COR-L47 (cell line): ENCODE data around the gene PRICKLE2.

ENCODE experiments used
- DNase-seq: peaks from one replicate; lab custom pipeline; 2025; lab: John Stamatoyannopoulos, UW

Gene PRICKLE2, protein sequence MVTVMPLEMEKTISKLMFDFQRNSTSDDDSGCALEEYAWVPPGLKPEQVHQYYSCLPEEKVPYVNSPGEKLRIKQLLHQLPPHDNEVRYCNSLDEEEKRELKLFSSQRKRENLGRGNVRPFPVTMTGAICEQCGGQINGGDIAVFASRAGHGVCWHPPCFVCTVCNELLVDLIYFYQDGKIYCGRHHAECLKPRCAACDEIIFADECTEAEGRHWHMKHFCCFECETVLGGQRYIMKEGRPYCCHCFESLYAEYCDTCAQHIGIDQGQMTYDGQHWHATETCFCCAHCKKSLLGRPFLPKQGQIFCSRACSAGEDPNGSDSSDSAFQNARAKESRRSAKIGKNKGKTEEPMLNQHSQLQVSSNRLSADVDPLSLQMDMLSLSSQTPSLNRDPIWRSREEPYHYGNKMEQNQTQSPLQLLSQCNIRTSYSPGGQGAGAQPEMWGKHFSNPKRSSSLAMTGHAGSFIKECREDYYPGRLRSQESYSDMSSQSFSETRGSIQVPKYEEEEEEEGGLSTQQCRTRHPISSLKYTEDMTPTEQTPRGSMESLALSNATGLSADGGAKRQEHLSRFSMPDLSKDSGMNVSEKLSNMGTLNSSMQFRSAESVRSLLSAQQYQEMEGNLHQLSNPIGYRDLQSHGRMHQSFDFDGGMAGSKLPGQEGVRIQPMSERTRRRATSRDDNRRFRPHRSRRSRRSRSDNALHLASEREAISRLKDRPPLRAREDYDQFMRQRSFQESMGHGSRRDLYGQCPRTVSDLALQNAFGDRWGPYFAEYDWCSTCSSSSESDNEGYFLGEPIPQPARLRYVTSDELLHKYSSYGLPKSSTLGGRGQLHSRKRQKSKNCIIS

DNA sequence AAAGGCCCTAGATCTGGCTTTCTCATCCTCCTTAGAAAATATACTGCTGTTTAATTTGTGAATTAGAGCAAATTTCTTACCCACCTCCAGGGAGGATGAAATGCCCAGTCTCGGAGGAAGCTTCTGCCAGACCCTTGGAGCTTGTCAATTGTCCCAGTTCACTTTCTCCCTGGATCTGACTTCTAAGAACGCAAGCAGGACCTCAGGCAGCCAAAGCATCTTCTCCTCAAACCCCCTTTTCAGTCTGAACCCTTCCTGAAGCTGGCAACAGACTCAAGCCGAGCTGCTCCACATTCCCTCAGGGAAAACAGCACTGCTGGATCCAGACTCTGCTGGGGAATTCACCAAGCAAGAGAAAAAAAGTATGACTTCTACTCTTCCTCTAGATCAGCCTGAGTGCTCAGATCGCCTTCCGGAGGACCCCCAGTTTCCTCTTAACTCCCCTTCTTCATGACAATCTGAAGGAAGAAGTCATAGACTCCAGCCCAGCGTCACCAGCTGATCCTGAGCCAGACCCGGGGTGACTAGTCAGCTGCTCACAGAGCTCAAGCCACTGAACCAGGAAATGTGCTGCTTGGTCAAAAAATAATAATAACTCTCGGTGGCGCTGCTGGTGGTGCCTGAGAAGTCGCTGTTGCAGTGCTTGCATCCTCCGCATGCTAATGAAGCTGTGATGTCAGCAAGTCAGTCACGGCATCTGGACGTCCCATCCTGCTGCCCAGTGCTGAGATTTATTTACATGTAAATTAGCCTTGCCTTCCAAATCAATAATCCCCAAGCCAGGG is at the start of gene PRICKLE2:
PRICKLE2 (minus strand) TSS at position 641 of the 785 bp plus-strand sequence. CDS start 26,539 bp downstream, outside the sequence.
- DNase-seq = no peak

DNA sequence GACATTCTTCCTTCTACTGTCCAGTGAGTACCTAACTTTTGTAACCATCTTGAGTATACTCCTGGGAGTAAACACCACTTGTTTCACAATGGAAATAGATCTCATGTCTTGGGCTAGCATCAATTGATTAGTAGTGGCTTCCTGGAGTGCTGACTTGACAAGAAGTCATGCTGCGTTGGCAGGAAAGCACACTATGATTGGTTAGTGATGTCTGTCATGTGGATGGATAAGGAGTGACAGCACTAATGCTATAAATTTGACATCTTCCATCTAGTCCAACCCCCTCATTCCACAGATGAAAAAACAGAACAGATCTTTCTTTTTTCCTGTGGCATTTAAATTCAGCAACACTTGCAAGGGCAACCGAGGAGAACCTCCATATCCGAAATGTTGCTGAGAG is 47.6 kb upstream of the PRICKLE2 start:
- no peak for DNase-seq

DNA sequence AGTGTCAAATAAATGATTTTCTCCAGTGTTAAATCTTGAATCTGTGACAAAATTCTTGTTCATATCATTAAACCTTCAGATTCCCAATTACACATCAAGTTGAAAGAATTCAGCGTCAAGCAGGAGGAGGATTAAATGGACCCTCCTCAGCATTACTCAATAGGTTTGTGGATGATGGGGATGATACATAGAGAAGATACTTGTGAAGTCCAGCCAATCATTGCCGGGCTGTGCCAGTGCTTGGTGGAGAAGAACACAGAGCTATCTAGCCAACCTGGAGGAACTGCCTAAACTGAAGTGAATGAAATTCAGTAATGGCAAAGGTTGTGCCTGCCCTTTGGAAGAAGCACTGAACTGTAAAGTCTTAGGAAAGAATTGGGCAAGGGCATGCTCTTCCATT is 47.0 kb upstream of the PRICKLE2 start:
- DNase-seq = no peak

DNA sequence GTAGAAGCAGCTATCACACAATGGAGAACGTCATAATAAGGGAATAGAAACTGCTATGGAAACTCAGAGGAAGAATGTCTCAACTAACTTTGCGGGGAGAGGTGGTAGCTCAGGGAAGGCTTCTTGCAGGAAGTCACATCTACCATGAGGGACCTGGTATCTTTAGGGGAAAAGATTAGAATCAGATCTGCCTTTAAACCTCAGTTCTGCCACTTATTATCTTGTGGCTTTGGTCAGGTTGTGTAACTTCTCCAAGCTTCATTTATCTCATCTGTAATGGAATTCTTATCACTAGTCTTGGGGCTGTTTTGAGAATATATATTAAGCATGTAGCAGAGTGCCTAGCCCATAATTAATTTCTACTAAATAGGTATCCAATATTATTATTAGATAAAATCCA is 46.4 kb upstream of the PRICKLE2 start:
- DNase-seq = no peak

DNA sequence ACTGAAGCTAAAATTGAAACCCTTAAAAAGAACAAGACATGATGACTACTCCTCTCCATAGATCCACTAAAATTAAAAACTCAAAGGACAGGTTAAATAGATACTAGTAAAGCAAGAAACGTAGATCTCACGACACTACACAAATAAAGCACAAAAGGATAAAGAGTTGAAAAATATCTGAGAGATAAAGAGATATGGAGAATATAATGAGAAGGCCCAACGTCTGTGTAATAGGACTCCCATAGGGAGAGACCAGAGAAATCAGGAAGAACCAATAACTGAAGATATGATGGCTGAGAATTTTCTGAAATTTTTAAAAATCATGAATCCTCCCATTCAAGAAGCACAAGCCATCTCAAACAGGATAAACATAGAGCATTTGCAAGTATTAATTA is 45.6 kb upstream of the PRICKLE2 start:
- DNase-seq = no peak

DNA sequence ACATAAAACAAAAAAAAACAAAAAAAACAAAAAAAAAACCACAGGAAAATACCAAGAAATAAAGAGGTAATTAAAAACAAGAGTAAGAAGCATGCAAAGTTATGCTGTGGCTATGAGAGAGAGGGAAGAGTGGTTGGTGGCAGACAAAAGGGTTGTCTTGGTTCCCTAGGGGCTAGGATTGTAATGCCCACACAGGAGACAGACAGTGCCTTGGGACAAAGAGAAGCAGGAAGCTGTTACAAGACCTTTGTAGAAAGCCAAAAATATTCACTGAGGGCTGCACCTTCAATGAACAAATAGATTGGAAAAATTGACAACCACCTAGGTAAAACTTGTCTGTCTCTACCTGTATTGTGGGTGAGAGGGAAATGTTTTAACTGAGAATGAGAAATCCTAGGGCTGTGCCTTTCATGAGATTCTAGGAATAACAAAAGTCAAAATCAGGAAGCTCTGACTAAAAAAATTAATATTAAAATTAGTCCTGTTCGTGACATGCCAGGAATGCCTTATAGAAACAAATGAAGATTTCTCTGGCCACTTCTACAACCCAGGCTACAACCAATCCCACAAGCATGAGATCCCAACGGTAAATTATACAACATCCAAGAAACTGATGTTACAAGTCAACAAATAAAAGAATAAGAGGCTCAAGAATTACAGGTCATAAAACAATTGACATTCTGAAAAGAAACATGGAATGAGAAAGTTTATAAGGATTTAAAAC is 45.0 kb upstream of the PRICKLE2 start:
- DNase-seq = no peak

DNA sequence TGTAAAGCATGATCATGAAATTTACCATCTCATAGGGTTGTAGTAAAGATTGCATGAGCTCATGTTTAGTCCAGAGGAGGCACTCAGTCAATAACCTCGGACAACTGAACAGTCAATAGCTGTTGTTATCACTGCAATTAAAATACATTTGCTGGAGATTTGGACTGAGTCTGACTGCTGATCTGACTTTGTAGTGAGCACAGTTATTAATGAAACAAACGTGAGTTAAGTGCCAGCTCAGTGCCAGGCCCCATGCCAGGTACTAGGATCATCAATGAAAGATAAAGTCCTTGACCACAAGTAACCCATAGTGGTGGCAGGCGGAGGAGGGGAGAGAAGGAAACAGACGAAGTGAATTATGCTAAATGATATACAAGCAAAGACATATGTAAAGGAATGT is 43.7 kb upstream of the PRICKLE2 start:
- no peak for DNase-seq

DNA sequence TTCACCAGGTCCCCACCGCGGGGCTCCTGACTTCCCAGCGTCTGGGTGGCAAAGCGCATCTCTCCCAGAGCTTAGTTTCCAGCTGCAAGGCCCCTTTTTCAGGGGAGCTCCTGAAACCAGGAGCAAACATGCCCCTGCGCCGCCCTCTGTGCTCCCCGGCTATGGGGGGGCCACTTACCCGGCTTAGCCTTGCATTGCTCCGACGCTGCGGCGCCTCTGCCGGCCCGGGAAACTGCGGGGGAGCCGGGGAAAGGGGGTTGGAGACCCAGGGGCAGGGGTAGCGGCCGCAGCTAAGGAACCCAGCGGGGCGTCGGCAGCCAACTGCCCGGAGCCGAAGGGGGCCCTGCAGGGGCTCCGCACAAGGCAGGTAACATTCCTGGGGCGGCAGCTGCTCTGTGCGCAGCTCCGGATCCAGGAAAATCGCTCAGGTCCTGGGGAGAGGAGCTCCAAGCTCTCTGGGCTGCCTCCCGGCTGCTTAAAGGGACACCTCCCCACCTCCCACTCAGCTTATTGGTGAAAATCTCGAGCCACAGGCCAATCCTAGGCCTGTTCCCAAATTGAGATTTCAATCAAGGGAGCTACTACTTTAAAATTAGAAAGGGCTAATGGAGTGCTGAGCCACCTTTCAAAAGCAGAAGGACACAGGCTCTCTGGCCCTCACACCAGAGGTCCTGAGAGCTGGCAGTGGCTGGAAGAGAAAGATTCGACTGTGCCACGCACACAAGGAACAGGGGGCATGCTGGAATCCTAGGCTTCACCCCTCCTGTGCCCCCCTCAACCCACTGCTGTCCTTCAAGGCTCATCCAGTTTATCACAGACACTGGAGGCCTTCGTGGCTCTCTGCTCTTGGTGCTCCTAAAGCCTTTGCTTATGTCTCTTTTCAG is 42.7 kb upstream of the PRICKLE2 start:
- no peak for DNase-seq

DNA sequence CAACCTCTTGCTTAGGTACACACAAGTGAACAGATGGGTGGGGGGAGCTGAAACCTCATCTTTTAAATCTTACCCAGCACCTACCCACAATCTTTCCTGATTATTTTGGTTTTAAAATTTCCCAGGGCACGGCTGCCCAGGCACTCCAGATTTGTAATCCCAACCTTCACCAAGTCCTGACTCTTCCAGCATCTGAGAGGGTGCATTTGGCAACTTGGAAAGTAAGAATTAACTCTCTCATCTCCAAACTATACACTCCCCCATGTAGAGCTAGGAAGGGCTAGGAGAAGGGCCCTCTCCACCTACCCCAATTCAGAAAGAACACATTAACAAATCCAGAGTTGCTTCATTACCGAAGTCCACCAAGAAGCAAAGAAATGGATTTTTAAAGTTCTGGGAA is 41.7 kb upstream of the PRICKLE2 start:
- DNase-seq = no peak

DNA sequence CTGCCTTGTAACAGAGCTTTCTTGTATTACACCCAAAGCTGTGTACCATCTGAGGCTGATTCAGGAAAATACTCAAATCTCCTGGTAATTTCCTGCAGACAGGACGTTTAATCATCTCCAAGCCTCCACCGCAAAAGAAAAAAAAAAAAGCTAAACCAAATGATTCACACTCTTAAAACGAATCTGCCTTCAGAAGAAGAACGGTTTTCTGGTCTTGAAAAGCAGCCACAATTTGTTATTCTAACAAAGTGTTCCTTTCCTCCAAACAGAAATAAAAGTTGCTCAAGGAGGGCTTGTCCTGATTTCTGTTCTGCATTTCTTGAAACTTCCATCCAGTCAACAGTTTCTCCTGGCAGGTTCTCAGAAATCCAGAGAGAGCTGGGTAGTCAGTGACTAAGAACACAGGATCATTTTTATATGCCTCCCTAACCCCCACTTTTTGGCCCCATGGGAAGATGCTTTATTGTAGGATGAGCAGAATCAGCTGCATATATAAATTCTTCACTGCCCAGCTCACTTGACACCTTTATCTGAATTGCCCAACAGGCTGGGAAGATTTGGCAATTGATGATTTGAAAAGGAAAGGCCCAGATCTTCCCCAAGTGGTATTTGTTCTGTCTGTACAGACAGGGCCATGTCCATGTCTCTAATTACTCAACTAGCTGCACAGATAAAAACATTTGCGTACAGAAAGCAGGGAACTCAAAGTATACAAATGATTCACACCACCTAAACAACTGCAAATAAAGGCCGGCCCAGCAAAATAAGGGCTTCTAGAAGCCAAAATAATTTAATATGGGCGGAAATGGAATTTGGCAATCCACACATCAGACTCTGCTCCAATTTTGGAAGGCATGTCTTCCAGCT is 41.0 kb upstream of the PRICKLE2 start:
- DNase-seq = no peak

DNA sequence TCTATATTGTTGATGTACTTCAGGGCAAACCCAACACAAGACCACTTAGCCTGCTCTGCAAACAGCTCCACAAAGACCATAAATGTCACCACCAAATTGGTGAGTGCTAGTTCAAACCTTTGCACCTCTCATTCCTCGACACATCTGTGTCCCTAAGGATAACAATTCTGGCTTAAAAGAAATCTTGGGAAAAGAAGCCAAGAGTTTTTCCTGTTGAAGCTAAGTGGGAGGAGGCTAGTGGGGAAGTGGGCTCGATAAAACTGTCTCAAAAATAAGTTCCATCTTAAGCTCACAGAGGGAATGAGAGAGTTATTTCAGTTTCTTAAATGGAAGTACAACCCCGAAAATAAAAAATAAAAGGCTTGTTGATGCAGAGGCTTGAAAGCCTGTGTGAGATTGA is 40.4 kb upstream of the PRICKLE2 start:
- no peak for DNase-seq

DNA sequence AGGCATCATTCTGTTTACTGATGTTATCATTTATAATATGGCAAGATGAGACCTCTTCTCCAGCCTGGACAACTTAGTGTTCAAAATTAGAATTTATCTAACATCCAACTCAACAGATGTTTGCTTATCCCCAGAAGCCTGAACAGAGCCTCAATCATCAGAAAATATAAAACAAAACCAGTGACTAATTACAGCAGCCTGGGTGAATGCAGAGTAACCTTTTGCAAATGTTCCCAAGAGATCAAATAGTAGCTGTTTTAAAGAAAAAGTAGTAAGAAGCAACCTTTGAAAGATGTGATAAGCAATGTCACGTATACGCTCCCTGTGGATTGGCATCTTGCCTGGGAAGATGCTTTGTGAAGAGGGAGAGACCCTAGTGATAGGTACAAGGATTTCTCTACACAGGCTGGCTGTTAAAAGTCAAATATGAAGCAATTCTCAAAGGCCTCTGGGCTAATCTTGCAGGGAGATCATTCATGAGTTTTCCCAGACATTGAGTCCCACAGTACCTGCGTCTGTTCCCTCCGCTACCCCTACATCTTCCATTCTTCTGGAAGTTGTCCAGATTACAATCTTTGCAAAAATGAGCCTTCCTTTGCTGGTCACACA is 39.3 kb upstream of the PRICKLE2 start:
- DNase-seq = no peak

DNA sequence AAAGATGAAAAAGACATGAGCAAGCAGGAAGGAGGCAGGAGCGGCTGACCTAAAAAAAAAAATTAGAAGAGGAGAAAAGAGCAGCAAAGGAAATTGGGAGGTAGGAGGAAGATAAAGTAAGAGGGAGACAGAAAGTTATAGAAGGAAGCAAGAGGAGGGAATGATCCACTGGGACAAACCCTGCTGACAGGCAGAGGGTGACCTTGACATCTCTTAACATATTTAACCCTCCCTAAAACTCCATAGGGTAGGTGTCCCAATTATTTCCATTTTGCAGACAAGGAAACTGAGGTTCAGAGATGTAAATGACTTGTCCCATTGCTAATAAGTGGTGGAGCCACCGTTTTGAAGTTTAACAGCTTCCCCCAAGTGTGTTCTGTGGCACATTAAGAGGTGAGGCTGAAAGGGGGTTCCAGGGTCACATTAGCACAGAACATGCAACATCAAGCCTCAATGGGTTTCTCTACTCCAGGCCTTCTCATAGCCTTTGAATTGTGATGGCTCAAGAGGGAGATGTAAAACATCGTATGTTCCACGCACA is 37.4 kb upstream of the PRICKLE2 start:
- DNase-seq = no peak

DNA sequence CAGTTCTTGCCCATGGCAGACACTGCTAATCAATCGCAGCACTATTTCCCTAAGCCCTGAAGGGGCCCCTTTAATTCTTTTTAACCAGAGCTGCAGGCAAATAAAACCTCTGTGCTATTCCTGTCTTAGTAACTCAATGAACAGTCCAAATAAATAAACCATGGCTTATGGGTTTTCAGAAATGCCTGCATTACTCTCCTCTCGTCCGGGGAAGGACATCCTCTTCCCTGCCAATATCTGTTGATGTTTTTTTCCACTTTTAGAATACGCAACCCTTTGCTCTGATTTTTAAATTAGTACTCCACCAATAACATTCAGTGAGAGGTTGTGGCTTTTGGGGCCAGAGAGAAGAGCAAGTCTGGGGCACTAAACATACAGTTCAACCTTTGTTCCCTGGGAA is 35.2 kb upstream of the PRICKLE2 start:
- DNase-seq = no peak

DNA sequence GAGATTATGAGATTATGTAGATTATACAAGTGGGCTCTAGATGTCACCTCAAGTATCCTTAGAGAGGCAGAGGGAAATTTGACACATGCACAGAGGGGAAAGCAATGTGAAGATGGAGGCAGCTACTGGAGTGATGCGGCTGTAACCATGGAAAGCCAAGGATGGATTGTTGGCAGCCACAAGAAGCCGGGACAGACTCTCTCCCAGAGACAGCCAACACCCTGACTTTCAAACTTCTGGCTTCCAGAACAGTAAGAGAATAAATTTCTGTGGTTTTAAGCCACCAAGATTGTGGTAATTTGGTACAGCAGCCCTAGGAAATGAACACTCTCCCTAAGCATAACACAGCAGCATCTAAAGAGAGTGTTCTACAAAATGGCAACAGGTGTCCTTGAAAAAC is 34.4 kb upstream of the PRICKLE2 start:
- no peak for DNase-seq

DNA sequence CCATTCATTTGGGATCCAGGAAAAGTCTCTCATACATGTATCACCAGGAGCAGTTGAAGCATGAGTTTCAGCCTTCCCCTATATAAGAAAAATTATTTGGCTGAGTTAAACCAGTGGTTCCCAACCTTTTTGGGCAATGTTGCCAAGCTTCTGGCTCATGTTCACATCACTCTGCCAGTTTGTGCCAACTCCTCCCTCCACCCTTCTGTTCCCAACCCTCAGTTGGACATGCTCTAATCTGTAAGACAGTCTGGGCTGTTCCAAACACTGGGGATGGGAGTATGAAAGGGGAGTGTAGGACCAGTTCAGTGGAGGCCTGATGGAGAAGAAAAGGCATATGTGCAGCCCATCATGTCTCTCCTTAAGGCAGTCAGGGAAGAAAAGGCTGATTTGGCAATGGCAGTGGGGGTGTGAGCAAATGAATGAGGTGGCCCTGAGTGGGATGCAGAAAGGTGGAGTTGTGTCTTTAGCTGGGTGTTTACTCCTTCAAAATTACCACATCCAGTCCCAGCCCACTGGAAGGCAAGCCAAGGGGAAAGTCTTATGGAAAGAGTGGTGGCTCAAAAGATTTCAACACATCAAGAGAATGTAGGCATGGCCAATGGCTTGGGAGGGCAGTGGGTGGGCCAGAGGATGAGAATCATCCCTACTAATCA is 32.0 kb upstream of the PRICKLE2 start:
- DNase-seq = no peak

DNA sequence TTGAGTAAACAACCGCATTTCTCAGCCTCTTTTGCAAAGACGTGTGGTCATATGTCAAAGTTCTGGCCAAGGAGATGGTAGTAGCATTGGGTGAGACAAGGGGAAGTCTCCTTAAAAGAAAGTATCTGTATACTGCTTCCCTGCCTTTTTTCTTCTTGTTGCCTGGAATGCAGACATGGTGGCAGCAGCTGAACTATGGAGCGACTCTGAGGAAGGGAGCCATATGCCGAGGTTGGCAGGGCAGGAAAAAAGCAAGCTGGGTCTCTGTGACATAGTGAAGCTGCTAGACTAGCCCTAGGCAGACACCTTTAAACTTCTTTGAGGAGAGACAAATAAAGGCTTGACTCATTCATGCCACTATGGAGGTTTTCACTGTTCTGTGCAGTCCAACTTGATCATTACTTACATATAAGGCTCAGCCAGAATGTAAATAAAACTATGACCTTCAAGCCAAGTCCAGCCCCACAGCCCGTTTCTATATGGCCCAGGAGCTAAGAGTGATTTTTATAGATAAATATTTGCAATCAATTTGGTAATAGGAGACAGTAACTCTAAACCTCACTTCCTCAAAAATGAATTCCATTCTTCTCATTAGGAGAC is 30.6 kb upstream of the PRICKLE2 start:
- DNase-seq = no peak

DNA sequence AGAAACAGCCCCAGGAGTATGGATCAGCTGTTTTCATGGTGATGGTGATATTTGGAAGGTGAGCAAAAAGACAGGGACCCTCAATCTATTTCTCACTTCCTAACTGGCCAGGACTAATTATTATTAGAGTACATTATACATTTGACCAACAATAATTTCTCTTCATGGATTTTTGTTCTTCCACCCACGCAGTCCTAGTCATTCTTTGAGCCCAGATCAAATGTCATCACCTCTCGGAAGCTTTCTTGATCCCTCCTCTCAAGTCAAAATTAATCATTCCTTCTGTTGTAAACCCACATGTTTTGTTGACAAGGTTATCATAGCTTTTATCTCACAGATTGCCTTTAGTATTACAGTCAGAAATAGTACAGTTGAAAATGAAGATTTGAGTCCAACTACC is 29.2 kb upstream of the PRICKLE2 start:
- DNase-seq = no peak
